ENCODE results near the gene RHOBTB1.

DNA sequence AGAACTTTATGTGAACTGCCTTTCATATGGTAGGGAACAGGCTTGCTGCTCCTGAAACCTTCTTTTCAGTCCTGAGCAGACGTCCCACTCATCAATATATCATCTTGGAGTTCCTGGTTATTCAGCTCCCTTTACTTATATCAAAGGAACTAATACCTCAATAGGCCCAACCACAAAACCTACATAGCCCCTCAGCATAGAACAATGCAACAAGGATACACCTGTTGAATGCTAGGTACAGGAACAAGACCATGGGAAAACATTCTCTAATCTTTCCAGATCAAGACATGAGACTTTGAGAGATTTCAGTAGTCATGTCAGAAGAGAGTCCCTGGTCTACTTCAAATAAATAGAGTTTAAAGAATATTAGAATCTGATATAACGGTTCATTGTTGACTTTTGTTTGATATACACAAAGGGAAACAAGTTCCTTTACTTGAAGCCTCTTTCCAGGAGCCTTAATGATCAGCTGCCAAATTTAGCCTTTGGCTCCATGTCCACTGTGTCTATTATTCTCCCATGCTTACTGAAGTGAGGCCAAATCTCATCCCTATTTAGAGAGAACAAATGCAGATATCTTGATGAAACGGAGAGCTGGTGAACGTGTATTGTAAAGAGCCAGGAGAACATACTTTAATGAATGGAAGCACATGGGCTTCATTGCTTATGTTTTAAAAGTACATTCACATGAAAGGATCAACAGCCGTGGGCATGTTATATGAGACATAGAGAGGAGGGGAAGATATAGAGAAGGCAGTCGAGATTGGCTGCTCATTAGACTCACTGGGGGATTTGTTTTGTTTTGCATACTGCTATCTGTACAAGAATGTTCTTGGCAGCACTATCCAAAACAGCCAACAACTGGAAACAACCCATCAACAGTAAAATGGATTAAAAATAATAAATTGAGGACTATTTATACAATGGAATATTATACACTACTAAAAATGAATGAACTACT lies 9.5 kb downstream of the RHOBTB1 start:
- TF ChIP-seq CTCF (IDR thresholded peaks at IDR 0.05; ENCODE audit: borderline replicate concordance, extremely low read depth, low read length, poor library complexity, severe bottlenecking) (no peak), EZH2 (IDR thresholded peaks at IDR 0.05; ENCODE audit: borderline replicate concordance, low read depth, low read length, severe bottlenecking) (no peak)

All from DND-41 (cell line).